ENCODE measurements around the gene PSMB5. TPM values are rescaled to one million over a fixed set of nuclear protein-coding genes. Genes with fewer than 3 reads are reported as not detected.
A peak's percentile ranks its signal among the peaks of the same experiment; 100 is the strongest.

Gene PSMB5
- total RNA-seq, 1 donor from 2014 or later, result 289 TPM

DNA sequence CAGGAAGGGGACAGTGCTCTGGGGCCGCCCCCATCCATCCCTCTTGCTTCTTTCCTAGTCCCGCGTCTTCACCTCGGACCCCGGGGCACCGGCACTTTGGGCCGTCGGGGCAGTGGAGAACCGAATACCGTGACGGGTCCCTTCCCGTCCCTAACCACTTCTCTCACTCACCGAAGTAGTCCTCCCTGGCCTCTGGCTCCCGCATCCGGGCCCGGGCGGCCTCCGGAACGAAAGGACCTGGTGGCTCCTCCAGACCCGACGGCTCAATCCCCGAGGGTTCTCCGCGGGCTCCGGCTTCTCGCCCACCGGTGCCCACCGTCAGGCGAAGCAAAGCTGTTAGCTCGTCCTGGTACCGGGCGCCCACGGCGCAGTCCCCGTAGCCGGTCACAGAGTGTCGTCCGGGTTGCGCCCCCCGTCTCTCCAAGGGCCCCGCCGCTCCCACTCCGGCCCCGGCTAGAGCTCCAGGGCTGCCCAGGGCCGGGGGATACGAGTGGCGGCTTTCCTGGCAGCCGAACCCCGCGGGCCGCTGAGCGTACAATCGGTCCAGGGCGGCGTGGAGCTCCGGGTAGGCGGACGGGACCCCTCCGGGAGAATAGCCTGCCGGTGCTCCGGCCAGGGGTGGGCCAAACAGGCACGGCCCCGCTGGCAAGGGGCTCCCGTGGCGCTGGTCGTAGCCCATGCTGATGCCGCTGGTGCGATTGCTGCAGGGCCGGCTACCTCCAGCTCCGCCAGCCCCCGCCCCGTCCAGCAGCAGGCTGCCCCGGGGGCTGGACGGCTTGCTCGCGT lies 53.4 kb downstream of the PSMB5 start:
- TF ChIP-seq, protein P1, sequence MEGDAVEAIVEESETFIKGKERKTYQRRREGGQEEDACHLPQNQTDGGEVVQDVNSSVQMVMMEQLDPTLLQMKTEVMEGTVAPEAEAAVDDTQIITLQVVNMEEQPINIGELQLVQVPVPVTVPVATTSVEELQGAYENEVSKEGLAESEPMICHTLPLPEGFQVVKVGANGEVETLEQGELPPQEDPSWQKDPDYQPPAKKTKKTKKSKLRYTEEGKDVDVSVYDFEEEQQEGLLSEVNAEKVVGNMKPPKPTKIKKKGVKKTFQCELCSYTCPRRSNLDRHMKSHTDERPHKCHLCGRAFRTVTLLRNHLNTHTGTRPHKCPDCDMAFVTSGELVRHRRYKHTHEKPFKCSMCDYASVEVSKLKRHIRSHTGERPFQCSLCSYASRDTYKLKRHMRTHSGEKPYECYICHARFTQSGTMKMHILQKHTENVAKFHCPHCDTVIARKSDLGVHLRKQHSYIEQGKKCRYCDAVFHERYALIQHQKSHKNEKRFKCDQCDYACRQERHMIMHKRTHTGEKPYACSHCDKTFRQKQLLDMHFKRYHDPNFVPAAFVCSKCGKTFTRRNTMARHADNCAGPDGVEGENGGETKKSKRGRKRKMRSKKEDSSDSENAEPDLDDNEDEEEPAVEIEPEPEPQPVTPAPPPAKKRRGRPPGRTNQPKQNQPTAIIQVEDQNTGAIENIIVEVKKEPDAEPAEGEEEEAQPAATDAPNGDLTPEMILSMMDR (IDR thresholded peaks at IDR 0.05; ENCODE audit: partially characterized antibody, unreplicated experiment), result no peak
- Mint-ChIP-seq H3K27me3 (ENCODE audit: unreplicated experiment) (peaks cover 12% of the 10 kb centered on the region), H3K36me3 (ENCODE audit: unreplicated experiment) (no peaks in the 10 kb centered on the region), H3K4me3 (ENCODE audit: unreplicated experiment) (no peak overlapping the region), H3K4me1 (ENCODE audit: low read depth, unreplicated experiment) (peaks cover 18% of the 10 kb centered on the region), H3K9me3 (ENCODE audit: unreplicated experiment) (peaks cover 2% of the 10 kb centered on the region), H3K27ac (ENCODE audit: unreplicated experiment) (no peak overlapping the region)
- peak; percentile 34 for DNase-seq

- Mint-ChIP-seq H3K9me3 (ENCODE audit: unreplicated experiment) (peaks cover 2% of the 10 kb centered on the region), H3K27ac (ENCODE audit: unreplicated experiment) (no peak overlapping the region), H3K4me3 (ENCODE audit: unreplicated experiment) (no peak overlapping the region), H3K4me1 (ENCODE audit: low read depth, unreplicated experiment) (peaks cover 18% of the 10 kb centered on the region), H3K36me3 (ENCODE audit: unreplicated experiment) (no peaks in the 10 kb centered on the region), H3K27me3 (ENCODE audit: unreplicated experiment) (peaks cover 12% of the 10 kb centered on the region)
- DNase-seq, result no peak
- TF ChIP-seq, protein P1 (IDR thresholded peaks at IDR 0.05; ENCODE audit: partially characterized antibody, unreplicated experiment), result no peak
Measured at GRCh38 chr14:22980672-22981089, 54.0 kb downstream of the PSMB5 start.

GRCh38 chr14:22979748-22980392 lies 54.8 kb downstream of the PSMB5 start:
- Mint-ChIP-seq H3K27me3 (ENCODE audit: unreplicated experiment) (peaks cover 12% of the 10 kb centered on the region), H3K27ac (ENCODE audit: unreplicated experiment) (no peak overlapping the region), H3K4me3 (ENCODE audit: unreplicated experiment) (no peak overlapping the region), H3K9me3 (ENCODE audit: unreplicated experiment) (peaks cover 2% of the 10 kb centered on the region), H3K4me1 (ENCODE audit: low read depth, unreplicated experiment) (peaks cover 18% of the 10 kb centered on the region), H3K36me3 (ENCODE audit: unreplicated experiment) (no peaks in the 10 kb centered on the region)
- TF ChIP-seq, protein P1 (IDR thresholded peaks at IDR 0.05; ENCODE audit: partially characterized antibody, unreplicated experiment), result no peak
- DNase-seq, result no peak

- Mint-ChIP-seq H3K27ac (ENCODE audit: unreplicated experiment) (no peak overlapping the region), H3K27me3 (ENCODE audit: unreplicated experiment) (peaks cover 12% of the 10 kb centered on the region), H3K36me3 (ENCODE audit: unreplicated experiment) (no peaks in the 10 kb centered on the region), H3K4me1 (ENCODE audit: low read depth, unreplicated experiment) (peaks cover 18% of the 10 kb centered on the region), H3K4me3 (ENCODE audit: unreplicated experiment) (no peak overlapping the region), H3K9me3 (ENCODE audit: unreplicated experiment) (peaks cover 2% of the 10 kb centered on the region)
- TF ChIP-seq, protein P1 (IDR thresholded peaks at IDR 0.05; ENCODE audit: partially characterized antibody, unreplicated experiment), result no peak
- no peak for DNase-seq
Measured at GRCh38 chr14:22978981-22979671, 55.6 kb downstream of the PSMB5 start.
